HG03066 (cell line): ENCODE results near the gene FBP1.
"Not testable (repeated sequence)": the region's sequence is repeated elsewhere in the genome, so short reads cannot be mapped to it uniquely, and the experiment has no call there.

Experiments
- ATAC-seq: cut with Tn5 transposase; IDR thresholded peaks from one replicate; pipeline ENCODE4 v1.9.1; 2021; ENCODE audit warnings: low read depth; ENCODE audit not compliant: unreplicated experiment

Gene FBP1

DNA sequence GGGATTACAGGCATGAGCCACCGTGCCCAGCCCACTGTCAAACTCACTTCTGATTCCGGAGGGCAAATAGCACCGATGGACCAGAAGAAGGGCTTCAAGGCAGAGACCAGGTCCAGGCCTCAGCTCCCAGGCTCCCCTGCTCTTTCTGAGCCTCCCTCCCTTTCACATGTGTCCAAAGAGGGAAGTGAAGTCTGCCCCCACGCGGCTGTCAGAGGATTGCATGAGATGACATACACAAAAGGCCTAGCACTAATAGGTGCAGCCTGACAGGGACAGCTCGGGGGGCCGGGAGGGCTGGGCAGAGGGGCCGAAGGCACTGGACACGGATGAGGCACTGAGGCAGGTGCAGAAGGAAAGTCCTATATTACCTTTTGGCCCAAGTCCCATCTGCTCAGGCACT lies 16.1 kb downstream of the FBP1 start:
- no peak for ATAC-seq

DNA sequence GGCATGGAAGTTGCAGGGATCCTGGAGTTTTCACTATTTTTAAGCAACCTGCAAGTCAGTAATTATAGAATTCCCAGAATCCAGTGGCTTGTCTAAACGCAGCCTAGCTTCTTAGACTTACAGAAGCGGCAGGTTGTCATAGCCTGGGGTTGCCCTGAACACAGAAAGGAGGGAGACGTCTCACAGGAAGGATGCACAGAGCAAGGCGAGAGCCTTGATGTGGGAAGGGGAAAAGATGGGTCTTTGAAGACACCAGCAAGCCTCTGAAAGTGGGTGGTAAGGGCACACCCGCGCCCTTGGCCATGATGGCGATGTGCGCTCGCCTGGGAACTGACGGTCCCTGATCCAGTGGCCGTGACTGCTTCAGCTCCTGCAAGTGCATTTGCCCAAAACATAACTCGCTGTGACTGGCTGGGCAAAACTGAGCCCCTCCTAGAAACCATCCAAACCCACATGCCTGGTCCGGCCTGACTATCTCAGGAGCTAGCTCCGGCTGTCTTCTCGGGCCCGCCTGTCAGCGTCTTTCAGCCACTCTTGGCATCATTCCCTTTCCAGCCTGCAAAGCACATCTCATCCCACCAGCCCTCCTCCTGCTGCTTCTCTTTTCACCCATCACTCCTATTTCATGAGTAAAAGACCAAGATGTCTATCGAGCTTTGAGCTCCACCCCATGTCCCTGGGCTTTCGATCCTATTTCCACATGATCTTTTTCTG lies 17.1 kb downstream of the FBP1 start:
- no peak for ATAC-seq

DNA sequence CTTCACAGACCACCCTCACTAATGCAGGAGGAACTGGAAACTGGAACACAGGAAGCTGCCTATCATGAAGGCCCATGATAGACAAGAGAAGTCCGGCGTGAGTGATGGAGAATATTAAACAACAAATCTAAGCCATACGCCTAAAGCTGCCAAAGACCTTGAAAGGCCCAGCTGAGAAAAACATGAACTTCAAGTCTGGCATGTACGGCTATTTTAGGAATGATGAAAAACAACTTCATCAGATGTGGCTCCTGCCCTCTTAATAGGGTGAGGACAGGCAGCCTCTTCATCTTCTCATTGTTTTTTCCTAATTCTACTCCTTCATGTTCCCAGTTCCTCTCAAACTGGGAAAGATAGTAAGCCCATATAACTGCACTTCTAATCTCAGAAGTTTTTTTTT lies 20.3 kb downstream of the FBP1 start:
- no peak for ATAC-seq

DNA sequence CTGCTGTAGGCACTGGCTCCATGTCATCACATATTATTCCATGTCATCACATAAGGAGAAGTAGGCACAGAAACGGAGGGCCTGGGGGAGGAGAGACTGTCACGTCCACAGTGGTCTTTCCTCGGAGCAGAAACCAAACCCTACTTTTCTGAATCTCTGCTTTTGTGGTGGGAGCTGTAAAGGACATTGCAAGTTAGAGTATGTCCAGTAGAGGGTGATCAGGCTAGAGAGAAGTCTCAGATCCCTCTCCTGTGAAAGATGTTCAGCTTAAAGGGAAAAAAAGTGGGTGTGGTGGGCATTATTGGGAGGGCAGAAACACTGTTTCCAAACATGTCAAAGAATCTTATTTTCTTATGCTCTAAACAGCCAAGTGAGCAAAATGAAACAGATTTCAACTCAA lies 26.3 kb downstream of the FBP1 start:
- no peak for ATAC-seq

DNA sequence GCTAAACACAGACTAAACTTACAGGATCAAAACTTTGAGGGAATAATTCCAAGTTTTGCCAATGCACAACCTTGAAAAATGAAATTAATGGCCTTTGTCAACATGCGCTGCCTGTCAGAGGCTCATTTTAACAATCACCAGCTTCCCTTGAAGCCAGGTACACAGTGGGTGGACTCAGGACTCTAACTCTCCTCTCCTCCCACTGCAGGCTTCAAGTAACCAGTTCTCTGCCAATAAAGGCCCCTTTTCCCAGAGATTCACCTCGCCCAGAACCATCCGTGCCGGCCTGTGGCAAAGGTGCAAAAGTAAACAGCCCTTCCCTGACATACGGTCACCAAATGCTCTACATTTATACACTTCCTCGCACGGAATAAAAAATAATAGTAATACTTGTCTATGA lies 27.2 kb downstream of the FBP1 start:
- no peak for ATAC-seq

DNA sequence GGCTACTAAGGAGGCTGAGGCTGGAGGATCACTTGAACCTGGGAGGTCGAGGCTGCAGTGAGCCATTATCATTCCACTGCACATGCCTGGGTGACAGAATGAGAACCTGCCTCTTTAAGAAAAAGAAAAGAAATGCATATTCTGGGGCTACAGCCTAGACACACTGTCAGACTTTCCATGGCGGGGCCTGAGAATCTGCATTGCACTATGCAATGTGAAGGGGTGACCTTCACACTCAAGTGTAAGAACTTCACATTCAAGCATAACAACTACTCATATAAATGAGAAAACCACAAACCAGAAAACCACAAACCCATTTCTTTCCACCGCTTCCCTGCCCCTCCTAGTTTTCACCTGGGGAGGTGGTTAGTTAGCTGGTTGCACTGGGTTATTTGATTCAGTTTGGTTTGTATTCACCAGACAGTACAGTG lies 27.7 kb downstream of the FBP1 start:
- ATAC-seq = no peak

DNA sequence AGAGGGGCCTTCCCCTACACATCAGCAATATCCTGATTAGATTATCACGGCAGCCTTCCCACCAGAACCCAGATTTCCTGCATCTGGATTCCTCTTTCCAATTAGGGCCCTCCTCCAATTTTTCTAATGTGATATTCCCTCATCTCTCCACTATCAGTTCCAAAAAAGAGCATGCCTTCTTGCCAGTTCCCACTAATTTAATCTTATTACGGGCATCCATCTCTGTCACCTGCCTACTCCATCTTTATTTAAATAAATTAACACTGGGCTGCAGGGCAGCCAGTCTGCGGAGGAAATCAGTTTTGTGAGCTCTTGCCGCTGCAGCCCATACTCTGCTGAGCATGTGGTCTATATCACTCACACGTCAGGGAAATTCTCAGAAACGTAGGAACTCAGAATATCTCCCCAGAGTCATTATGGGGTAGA lies 29.1 kb downstream of the FBP1 start:
- no peak for ATAC-seq

DNA sequence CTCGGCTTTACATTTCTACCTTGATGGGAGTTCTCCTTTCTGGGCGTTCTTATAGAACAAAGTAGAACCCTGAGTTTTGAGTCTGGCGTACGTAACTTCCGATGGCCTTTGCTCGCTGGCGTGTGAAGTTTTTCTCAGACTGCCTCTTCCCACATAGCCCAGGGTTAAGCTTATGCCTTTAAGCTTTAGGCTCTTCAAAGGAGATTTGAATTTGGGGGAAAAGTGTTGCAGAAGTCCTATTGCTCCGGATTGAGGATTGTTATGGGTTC lies 32.0 kb downstream of the FBP1 start:
- no peak for ATAC-seq

DNA sequence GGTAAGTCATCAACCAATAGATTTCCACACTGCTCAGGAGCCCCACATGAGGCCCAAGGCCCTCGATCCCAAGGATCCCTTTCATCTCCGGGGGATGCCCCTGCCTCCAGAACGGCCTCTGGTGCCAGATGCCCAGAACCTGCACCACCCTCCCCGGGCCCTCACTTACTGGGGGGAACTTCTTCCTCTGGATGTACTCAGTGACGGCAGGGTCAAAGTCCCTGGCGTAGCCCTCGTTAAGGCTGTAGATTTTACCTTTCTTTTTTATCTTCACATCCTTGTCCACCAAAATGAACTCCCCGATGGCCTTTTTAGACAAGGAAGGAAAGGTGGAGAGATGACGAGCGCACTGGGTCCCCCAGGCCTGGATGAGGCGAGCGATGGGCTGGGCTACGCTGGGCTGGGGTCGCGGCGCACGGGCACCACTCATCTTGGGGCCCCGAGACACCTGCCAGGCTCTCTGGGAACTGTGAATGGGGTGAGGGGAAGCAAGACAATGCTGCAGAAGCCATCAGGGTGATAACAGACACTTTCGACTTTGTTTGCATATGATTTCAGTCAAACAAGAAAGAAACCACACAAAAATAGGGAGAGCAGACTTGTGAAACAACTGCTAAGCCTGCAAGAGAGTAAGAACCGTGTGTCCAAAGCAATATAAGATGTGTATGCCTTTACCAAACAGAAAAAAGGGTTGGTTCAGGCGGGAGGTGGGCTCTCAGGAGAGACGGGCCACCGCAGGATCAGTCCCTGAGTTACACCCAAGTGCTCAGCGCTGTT lies 32.5 kb downstream of the FBP1 start:
- ATAC-seq = no peak

DNA sequence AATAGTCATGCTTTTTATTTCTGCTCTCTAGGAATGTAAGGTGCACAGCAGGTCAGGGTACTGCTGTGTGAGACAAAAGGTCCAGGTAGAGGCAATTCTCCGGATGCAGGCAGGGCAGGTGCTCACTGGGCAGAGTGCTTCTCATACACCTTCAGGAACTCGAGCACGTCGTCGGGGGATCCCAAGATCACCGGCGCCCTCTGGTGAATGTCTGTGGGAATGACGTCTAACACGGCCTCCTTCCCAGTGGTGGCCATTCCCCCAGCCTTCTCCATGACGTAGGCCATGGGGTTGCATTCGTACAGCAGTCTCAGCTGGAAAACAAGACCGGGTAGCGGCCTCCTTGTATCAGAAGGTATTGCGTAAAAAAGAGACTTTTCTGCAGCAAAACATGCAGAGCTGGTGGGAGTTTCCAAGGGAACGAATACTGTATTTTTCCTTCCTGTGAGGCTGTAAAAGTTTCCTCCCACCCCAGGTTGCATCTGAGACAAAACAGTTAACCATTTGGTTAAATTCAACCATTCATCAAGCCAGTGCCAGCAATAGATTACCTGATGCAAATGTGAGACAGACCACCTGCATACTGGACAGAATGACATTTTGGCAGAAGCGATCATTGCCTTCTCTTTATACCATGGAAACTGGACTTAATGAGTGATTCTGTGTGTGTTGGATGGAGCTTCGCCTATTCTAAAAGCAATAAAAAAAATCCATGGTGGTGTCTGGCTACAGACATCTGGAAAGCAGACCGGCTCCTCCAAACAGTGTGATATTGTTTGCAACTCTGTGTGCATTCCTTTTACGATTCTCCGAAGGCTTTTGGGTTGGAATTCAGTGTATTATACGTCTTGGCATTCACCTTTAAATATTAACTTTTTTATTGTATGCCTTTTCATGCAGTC lies 35.8 kb downstream of the FBP1 start:
- no peak for ATAC-seq

DNA sequence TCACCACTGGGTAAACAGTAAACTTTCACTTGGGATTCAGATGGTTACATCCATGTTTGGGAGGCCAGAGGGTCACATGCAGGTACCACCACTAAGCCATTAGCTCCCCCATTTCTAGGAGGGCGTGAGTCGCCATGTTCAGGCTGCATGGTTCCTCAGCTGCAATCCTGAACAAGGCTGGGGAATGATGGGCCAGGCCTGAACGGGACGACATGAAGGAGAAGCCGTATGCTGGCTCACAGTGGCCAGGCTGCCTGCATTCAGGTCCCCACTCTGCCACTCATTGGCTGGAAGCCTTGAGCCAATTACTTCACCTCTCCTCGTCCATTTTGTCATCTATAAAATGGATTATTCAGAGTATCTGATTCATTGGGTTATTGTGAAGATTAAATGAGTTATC lies 36.7 kb downstream of the FBP1 start:
- no peak for ATAC-seq

DNA sequence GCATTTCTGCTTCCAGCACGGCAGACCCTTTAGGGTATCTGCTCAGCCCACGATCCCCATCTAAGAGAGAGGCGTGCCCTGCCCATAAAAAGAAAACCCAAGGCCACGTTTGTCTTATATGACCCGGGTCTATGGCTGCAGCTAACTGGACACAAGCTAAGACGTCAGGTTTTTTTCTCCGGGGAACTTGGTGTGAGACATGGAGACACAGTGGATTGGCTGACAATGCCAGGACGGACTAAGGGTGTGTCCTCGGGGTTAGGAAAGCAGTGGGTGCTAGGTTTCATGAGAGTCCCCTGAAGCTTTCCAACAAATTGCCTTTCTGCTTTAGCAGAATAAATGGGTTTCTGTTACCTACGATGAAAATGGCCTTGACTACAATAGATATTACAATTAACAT lies 38.6 kb downstream of the FBP1 start:
- no peak for ATAC-seq

DNA sequence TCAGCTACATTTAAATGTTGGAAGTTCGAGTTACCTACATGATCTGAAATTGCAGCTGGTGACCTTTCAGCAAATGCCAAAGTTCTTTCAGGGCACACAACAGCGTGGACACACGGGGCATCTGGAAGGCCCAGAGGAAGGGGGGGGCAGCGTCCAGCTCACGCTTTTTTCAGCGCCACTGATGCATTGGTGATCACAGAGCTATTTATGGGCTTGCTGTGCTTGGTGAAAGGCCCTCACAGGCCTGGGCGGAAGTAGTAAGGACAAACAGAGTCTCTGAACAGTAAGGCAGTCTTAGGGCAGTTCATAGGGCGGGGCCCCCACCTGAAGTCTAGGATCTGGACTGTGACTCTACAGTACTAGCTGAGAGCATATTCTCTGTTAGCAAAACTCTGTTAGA lies 39.1 kb downstream of the FBP1 start:
- ATAC-seq = no peak

DNA sequence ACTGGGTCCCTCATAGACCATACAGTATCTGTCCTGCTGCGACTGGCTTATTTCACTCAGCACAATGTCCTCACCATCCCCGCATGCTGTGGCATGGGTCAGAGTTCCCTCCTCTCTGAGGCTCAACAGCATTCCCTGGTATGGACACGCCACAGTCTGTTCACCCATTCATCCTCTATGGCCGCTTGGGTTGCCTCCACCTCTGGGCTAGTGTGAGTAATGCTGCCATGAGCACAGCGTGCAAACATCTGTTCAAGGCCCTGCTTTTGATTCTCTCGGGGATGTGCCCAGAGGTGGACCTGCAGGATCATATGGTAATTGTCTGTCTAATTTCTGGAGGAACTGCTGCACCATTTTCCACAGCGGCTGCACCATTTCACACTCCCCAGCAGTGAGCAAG lies 40.2 kb downstream of the FBP1 start:
- no peak for ATAC-seq

DNA sequence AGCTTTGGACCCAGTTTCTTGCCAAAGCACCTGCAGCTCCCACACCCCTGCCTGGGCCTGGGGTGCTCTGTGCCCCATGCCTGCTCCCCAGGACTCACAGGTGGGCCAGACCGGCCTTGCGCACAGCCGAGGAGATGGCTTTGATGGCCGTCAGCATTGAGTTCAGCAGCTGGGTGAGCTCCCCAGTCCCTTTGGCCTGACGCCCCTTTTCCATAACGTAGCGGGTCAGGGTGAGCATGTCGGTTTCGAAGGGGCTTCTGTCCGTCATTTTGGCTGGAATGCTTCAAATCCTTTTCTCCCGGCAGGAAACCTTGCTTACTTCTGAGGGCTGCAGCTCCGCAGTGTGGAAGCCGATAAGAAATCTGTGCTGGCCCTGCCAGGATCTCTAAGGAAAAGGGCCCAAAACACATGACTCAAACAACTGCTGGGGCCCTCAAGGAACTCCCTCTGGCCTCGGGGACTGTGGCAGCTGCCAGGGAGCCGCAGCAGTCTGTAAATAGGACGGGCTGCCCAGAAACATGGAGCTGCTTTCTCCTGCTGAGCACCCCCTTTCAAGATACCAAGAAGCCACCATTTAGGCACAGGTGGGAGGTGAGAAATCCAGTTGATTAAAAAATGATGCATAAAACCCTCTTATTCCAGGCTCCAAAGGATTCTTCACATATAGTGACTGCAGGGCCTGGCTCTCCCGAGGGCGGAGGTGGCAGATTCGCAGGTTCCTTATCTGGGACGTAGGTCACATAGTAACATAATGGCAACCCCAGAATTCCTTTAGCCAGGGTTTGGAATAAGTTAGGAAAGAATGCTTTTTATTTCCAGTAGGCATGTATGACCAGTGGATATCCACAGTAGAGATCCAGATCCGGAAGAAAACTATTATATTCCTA lies 45.6 kb downstream of the FBP1 start, which contains the start of gene FBP2:
Gene FBP2 (minus strand): TSS at position 366 of the 887 bp plus-strand sequence. CDS start 98 bp downstream, at position 268.
- ATAC-seq = no peak

DNA sequence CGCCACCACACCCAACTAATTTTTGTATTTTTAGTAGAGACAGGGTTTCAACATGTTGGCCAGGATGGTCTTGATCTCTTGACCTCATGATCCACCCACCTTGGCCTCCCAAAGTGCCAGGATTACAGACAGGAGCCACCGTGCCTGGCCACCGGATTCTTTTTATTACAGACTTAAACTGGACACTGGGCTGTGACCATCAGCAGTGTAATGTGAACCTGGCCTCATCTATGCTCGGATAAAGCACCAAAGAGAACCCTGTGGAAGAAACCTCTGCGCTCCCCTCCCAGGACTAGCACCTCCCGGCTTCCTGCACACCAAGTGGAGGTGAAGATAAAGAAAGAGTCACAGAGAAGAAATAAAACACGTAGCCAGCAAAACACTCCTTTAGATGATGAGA lies 46.6 kb downstream of the FBP1 start:
- not testable (repeated sequence) for ATAC-seq

DNA sequence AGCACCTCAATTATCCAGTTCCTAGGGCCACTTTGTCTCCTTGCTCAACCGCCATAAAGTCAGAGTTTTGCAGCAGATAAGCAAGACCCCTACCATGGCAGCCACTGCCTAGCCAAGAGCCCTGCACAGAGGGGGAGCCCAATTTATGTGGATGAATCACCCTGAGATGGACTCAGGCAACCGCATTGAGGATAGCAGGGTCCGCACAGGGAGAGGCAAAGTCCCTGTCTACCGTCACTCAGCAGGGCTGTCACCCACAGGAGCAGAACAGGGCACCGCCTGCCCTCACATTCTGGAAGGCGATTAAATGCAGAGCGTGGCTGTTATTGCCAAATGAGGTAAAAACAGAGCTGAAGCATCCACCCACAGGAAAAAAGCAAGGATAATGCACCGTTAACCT lies 47.4 kb downstream of the FBP1 start:
- no peak for ATAC-seq

DNA sequence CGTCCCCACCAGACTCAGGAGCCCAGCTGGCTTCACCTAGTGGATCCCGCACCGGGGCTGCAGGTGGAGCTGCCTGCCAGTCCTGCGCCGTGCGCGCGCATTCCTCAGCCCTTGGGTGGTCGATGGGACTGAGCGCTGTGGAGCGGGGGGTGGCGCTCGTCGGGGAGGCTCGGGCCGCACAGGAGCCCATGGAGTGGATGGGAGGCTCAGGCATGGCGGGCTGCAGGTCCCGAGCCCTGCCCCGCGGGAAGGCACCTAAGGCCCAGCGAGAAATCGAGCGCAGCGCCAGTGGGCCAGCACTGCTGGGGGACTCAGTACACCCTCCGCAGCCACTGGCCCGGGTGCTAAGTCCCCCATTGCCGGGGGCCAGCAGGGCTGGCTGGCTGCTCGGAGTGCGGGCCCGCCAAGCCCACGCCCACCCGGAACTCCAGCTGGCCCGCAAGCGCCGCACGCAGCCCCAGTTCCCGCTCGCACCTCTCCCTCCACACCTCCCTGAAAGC lies 48.2 kb downstream of the FBP1 start:
- ATAC-seq = not testable (repeated sequence)

DNA sequence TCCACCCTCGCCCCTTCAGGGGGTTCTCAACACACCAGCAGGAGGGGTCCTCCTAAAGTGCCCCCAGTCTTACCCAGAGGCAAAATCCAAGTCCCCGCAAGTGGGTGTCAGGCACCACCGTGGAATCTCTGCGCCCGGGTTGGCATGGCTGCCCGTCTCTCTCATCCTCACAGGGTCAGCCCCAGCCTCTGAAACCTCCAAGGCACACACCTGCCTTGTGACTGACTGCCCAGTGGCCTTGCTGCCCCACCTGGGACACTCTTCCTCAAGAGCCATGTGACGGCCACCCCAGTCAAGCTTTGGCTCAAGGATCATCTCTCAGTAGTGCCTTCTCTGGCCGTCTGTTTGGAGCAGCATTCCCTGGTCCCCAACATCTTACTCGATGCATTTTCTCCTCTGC lies 50.6 kb downstream of the FBP1 start:
- no peak for ATAC-seq

DNA sequence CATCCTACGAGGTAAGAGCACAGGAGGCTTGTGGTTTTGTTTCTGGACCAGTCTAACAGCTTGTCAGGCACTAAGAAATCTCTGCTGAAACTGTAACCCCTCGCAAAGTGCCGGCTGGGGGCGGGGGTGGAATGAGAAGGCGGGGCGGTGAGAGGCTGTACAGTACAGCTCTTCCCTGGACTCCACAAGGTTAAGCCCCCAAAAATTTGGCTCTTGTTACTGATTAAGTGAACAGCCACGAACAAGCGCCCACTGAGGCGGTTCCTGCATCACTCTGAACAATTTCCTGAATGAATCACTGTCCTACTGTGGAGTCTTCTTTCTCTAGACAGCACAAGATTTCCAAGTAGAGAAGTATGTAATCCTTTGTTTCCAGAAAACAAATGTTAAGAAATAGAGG lies 52.5 kb downstream of the FBP1 start:
- no peak for ATAC-seq
